Adipocyte (in vitro differentiated cells): Measurements from ENCODE around the gene PEX7.
"Not testable (repeated sequence)": the region's sequence is repeated elsewhere in the genome, so short reads cannot be mapped to it uniquely, and the experiment has no call there.

ENCODE experiments used
- DNase-seq: peaks from one replicate; pipeline ENCODE4 v3.0.0-alpha.2; 2015; ENCODE audit warnings: low read depth
- H3K27me3 ChIP-seq: replicated peaks from 2 replicates; pipeline ENCODE4 v1.7.0; 2013; ENCODE audit warnings: mild to moderate bottlenecking, low read length, moderate library complexity; ENCODE audit not compliant: control insufficient read depth, insufficient read depth
- H3K36me3 ChIP-seq: 2 replicates; pipeline ENCODE4 v1.7.0; 2013; ENCODE audit warnings: low read length, mild to moderate bottlenecking, moderate library complexity; ENCODE audit not compliant: control insufficient read depth, insufficient read depth, severe bottlenecking
- H3K4me1 ChIP-seq: 2 replicates; pipeline ENCODE4 v1.7.0; 2013; ENCODE audit warnings: mild to moderate bottlenecking, low read length, moderate library complexity; ENCODE audit not compliant: control insufficient read depth, insufficient read depth
- H3K4me3 ChIP-seq: 2 replicates; pipeline ENCODE4 v1.7.0; 2013; ENCODE audit warnings: mild to moderate bottlenecking, low read length, moderate library complexity
- H3K9ac ChIP-seq: 2 replicates; pipeline ENCODE4 v1.7.0; 2013; ENCODE audit warnings: mild to moderate bottlenecking, low read length, moderate library complexity
- H3K9me3 ChIP-seq: 2 replicates; pipeline ENCODE4 v1.7.0; 2013; ENCODE audit warnings: mild to moderate bottlenecking, low read length, moderate library complexity; ENCODE audit not compliant: control insufficient read depth

The PEX7 gene

GRCh38 chr6:136930528-136930927, 108.1 kb downstream of the PEX7 start:
- Histone ChIP-seq H3K4me3 (no peak overlapping the region), H3K9ac (no peak overlapping the region), H3K36me3 (no peaks in the 10 kb centered on the region), H3K4me1 (no peaks in the 10 kb centered on the region), H3K9me3 (peaks cover 4% of the 10 kb centered on the region), H3K27me3 (peaks cover 10% of the 10 kb centered on the region)
- DNase-seq, result no peak

GRCh38 chr6:136932599-136932998, 110.2 kb downstream of the PEX7 start:
- H3K9me3 ChIP-seq, result peaks cover 4% of the 10 kb centered on the region
- no peak overlapping the region for H3K9ac ChIP-seq
- H3K36me3 ChIP-seq, result no peaks in the 10 kb centered on the region
- H3K27me3 ChIP-seq, result peaks cover 10% of the 10 kb centered on the region
- H3K4me3 ChIP-seq, result no peak overlapping the region
- H3K4me1 ChIP-seq, result no peaks in the 10 kb centered on the region
- DNase-seq, result no peak

- Histone ChIP-seq H3K9me3 (no peaks in the 10 kb centered on the region), H3K4me3 (no peak overlapping the region), H3K36me3 (no peaks in the 10 kb centered on the region), H3K27me3 (peaks cover 13% of the 10 kb centered on the region), H3K4me1 (no peaks in the 10 kb centered on the region), H3K9ac (no peak overlapping the region)
- DNase-seq, result no peak
Measured at GRCh38 chr6:136945072-136945471, 122.7 kb downstream of the PEX7 start.

GRCh38 chr6:136945711-136946121, 123.3 kb downstream of the PEX7 start:
- H3K9ac ChIP-seq, result no peak overlapping the region
- H3K9me3 ChIP-seq, result no peaks in the 10 kb centered on the region
- no peak for DNase-seq
- H3K4me3 ChIP-seq, result no peak overlapping the region
- no peaks in the 10 kb centered on the region for H3K4me1 ChIP-seq
- peaks cover 13% of the 10 kb centered on the region for H3K27me3 ChIP-seq
- no peaks in the 10 kb centered on the region for H3K36me3 ChIP-seq

- Histone ChIP-seq H3K36me3 (no peaks in the 10 kb centered on the region), H3K9me3 (no peaks in the 10 kb centered on the region), H3K9ac (no peak overlapping the region), H3K4me3 (no peak overlapping the region), H3K27me3 (peaks cover 10% of the 10 kb centered on the region), H3K4me1 (no peaks in the 10 kb centered on the region)
- no peak for DNase-seq
Measured at GRCh38 chr6:136947037-136947436, 124.6 kb downstream of the PEX7 start.

GRCh38 chr6:136949957-136950356, 127.6 kb downstream of the PEX7 start:
- H3K4me3 ChIP-seq, H3K4me1 ChIP-seq, DNase-seq, H3K27me3 ChIP-seq, H3K9me3 ChIP-seq, H3K9ac ChIP-seq, H3K36me3 ChIP-seq: not testable (repeated sequence)

- Histone ChIP-seq H3K9ac (no peak overlapping the region), H3K4me3 (no peak overlapping the region), H3K9me3 (no peaks in the 10 kb centered on the region), H3K36me3 (no peaks in the 10 kb centered on the region), H3K4me1 (no peaks in the 10 kb centered on the region), H3K27me3 (peaks cover under 1% of the 10 kb centered on the region)
- DNase-seq, result no peak
Measured at GRCh38 chr6:136950436-136951126, 128.2 kb downstream of the PEX7 start.

- Histone ChIP-seq H3K36me3 (no peaks in the 10 kb centered on the region), H3K27me3 (no peaks in the 10 kb centered on the region), H3K9ac (no peak overlapping the region), H3K9me3 (no peaks in the 10 kb centered on the region), H3K4me3 (no peak overlapping the region), H3K4me1 (no peaks in the 10 kb centered on the region)
- no peak for DNase-seq
Measured at GRCh38 chr6:136952714-136953260, 130.4 kb downstream of the PEX7 start.

- Histone ChIP-seq H3K4me1 (no peaks in the 10 kb centered on the region), H3K27me3 (peaks cover 14% of the 10 kb centered on the region), H3K9me3 (no peaks in the 10 kb centered on the region), H3K4me3 (no peak overlapping the region), H3K9ac (no peak overlapping the region), H3K36me3 (no peaks in the 10 kb centered on the region)
- DNase-seq, result no peak
Measured at GRCh38 chr6:136955123-136955522, 132.7 kb downstream of the PEX7 start.

- DNase-seq, result peak; percentile 3
Measured at GRCh38 chr6:136956590-136957544, 134.5 kb downstream of the PEX7 start.

GRCh38 chr6:136958168-136958567, 135.8 kb downstream of the PEX7 start:
- no peak overlapping the region for H3K9ac ChIP-seq
- H3K27me3 ChIP-seq, result peaks cover 14% of the 10 kb centered on the region
- DNase-seq, result no peak

More at GRCh38 chr6:136956590-136957544, 134.5 kb downstream of the PEX7 start:
- Histone ChIP-seq H3K27me3 (peaks cover 14% of the 10 kb centered on the region), H3K9me3 (no peaks in the 10 kb centered on the region), H3K4me3 (no peak overlapping the region), H3K4me1 (no peaks in the 10 kb centered on the region), H3K36me3 (no peaks in the 10 kb centered on the region), H3K9ac (no peak overlapping the region)

More at GRCh38 chr6:136958168-136958567, 135.8 kb downstream of the PEX7 start:
- Histone ChIP-seq H3K4me3 (no peak overlapping the region), H3K36me3 (no peaks in the 10 kb centered on the region), H3K4me1 (no peaks in the 10 kb centered on the region), H3K9me3 (no peaks in the 10 kb centered on the region)
